Activated T-helper 1 cell treated with Interleukin-2 at 50 U/mL for 16 hours (primary cell): ENCODE results near the gene IFRD1.

ENCODE experiments used
- DNase-seq: peaks from one replicate; pipeline ENCODE4 v3.0.0-alpha.2; 2020; ENCODE audit warnings: low read depth

The IFRD1 gene

GRCh38 chr7:112449902-112450806 lies at the start of gene IFRD1:
TSS of gene IFRD1 (plus strand) at chr7:112450460. CDS start at chr7:112450689, 229 bp downstream.
- DNase-seq = peak; percentile 97

GRCh38 chr7:112404321-112404720 lies 45.9 kb upstream of the IFRD1 start:
- no peak for DNase-seq

- no peak for DNase-seq
These were observed 45.0 kb upstream of the IFRD1 start for GRCh38 chr7:112405286-112405685.

- no peak for DNase-seq
These were observed 43.0 kb upstream of the IFRD1 start for GRCh38 chr7:112407261-112407660.

- DNase-seq = no peak
These were observed 40.2 kb upstream of the IFRD1 start for GRCh38 chr7:112410092-112410491.

GRCh38 chr7:112411186-112411795 lies 39.0 kb upstream of the IFRD1 start:
- no peak for DNase-seq

GRCh38 chr7:112414855-112415490 lies 35.3 kb upstream of the IFRD1 start:
- no peak for DNase-seq

- DNase-seq = no peak
These were observed 34.1 kb upstream of the IFRD1 start for GRCh38 chr7:112416127-112416526.

GRCh38 chr7:112419543-112420130 lies 30.6 kb upstream of the IFRD1 start:
- no peak for DNase-seq

- DNase-seq = no peak
These were observed 29.9 kb upstream of the IFRD1 start for GRCh38 chr7:112420236-112420861.

GRCh38 chr7:112421666-112422486 lies 28.4 kb upstream of the IFRD1 start:
- DNase-seq = no peak

- DNase-seq = no peak
These were observed 27.3 kb upstream of the IFRD1 start for GRCh38 chr7:112422842-112423496.

GRCh38 chr7:112423987-112424386 lies 26.3 kb upstream of the IFRD1 start:
- no peak for DNase-seq

GRCh38 chr7:112427984-112428383 lies 22.3 kb upstream of the IFRD1 start:
- DNase-seq = no peak

GRCh38 chr7:112428715-112429114 lies 21.5 kb upstream of the IFRD1 start:
- no peak for DNase-seq

- no peak for DNase-seq
These were observed 19.6 kb upstream of the IFRD1 start for GRCh38 chr7:112430649-112431048.

- DNase-seq = no peak
These were observed 18.5 kb upstream of the IFRD1 start for GRCh38 chr7:112431803-112432202.

GRCh38 chr7:112433289-112433688 lies 17.0 kb upstream of the IFRD1 start:
- DNase-seq = no peak

GRCh38 chr7:112437072-112437471 lies 13.2 kb upstream of the IFRD1 start:
- no peak for DNase-seq

GRCh38 chr7:112439476-112439875 lies 10.8 kb upstream of the IFRD1 start:
- DNase-seq = no peak

- DNase-seq = no peak
These were observed 8.1 kb upstream of the IFRD1 start for GRCh38 chr7:112442210-112442609.
